ENCODE results near the gene CD59.
A peak's percentile ranks its signal among the peaks of the same experiment; 100 is the strongest.

The CD59 gene

DNA sequence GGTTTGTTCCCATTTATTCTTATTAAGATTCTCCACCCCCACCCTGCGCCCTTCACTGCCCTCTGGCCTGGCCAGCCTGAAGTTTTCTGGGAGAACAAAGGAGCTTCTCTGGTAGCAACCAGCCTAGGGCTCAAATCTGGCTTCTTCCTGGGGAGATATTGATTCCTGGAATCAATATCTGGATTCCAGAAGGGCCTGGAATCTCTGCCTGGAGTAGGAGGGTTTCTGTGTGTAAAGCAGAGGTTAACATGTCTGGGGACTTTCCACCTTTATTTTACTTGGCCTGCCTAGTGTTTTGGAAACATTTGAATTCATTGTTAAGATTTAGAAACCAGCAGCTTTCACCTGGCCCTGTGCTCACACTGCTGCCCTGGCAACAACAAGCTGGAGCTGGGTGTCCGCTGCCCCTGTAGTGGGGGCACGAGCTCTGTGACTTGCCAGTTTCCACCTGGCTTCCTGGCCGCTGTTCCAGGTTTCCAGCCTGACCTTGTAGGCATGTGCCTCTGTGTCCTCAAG is 41.1 kb downstream of the CD59 start:
- no peaks in the 10 kb centered on the region for H3K27me3 ChIP-seq (ENCODE audit: control insufficient read depth, insufficient read depth, low read length)

DNA sequence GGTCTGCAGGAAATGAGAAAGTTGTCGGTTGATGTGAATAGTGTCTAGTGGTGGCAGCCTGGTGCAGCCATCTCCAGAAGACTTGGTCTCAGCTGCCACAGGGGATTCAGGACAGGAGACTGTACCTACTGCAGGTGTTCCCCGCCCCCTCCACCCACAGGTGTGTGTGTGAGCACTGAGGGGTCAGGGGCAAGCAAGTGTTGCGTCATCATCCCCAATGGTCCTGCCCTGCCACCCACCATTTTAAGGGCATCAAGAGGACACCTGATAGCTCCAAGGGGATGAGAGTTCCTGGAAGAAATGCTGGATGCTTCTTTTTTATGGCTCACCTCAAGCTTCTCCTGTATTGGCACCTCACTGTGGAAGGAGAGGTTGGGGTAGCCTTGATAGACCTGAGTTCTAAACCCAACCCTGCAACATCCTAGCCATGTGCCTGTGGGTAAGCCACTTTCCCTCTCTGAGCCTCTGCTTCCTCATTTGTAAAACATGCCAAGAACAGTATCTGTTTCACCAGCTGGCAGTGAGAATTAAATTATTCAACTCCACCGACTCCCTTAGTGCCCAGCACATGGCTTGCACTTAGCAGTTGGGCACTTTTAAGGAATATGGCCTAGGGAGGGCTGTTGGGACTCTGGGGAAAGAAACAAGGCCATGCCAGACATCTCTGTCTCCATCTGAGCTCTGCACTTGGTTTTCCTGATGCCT is 41.7 kb downstream of the CD59 start:
- Histone ChIP-seq H3K4me3 (ENCODE audit: low read length) (no peak overlapping the region), H3K27ac (ENCODE audit: low read depth, low read length) (no peak overlapping the region), H3K36me3 (ENCODE audit: control insufficient read depth, insufficient read depth, low read length) (no peaks in the 10 kb centered on the region), H3K4me1 (ENCODE audit: control insufficient read depth, insufficient read depth, low read length) (no peaks in the 10 kb centered on the region), H3K27me3 (ENCODE audit: control insufficient read depth, insufficient read depth, low read length) (no peaks in the 10 kb centered on the region), H3K9ac (ENCODE audit: low read length) (no peak overlapping the region)

More for the DNA sequence above, 41.1 kb downstream of the CD59 start:
- H3K9ac ChIP-seq (ENCODE audit: low read length) = no peak overlapping the region
- H3K4me3 ChIP-seq (ENCODE audit: low read length) = no peak overlapping the region
- no peaks in the 10 kb centered on the region for H3K36me3 ChIP-seq (ENCODE audit: control insufficient read depth, insufficient read depth, low read length)
- H3K4me1 ChIP-seq (ENCODE audit: control insufficient read depth, insufficient read depth, low read length) = no peaks in the 10 kb centered on the region
- H3K27ac ChIP-seq (ENCODE audit: low read depth, low read length) = no peak overlapping the region

DNA sequence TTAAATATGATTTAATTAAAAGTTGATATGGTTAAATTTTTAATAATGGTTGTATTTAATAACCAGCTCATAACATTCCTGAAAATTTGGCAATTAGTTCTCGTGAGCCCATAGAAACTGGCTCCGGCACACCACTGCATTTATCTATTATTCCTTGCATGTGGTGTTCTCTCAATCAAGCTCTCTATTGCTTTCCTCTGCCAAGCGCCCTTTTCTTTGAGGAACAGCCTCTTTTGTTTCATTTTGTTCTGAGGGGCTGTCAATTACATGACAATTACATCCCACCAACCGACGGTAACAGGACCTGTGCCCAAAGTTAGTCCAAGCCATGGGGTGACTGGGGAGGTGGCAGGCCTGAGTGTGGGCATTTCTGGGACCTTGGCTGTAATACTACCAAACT is 43.7 kb downstream of the CD59 start:
- no peak overlapping the region for H3K4me3 ChIP-seq (ENCODE audit: low read length)
- no peaks in the 10 kb centered on the region for H3K27me3 ChIP-seq (ENCODE audit: control insufficient read depth, insufficient read depth, low read length)
- no peaks in the 10 kb centered on the region for H3K36me3 ChIP-seq (ENCODE audit: control insufficient read depth, insufficient read depth, low read length)
- H3K4me1 ChIP-seq (ENCODE audit: control insufficient read depth, insufficient read depth, low read length) = no peaks in the 10 kb centered on the region
- no peak overlapping the region for H3K9ac ChIP-seq (ENCODE audit: low read length)
- peak overlapping the region; percentile 51 for H3K27ac ChIP-seq (ENCODE audit: low read depth, low read length)

DNA sequence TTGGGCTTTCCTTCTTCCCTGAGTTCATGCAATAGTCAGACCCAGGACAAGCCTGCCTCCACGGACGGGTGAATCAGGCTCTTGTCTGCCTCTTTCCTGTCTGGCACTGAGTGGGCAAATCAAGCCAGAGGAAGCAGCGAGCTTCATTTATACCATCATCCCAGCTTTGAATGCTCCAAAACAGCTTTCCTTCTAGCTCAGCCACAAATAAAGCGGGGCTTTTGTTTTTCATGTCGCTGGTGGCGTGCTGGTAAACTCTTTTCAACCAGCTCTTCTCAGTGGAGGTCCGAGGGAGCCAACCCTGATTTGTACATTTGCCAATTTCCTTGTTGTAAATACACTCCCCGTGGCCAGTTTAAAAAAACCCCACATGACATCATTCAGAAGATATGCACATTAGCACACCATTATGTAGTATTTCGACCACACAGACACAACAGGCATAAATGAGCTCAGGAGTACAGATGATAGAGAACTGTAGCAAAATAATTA is 44.2 kb downstream of the CD59 start:
- peak overlapping the region; percentile 64 for H3K27ac ChIP-seq (ENCODE audit: low read depth, low read length)
- H3K4me3 ChIP-seq (ENCODE audit: low read length) = no peak overlapping the region
- no peaks in the 10 kb centered on the region for H3K36me3 ChIP-seq (ENCODE audit: control insufficient read depth, insufficient read depth, low read length)
- no peaks in the 10 kb centered on the region for H3K27me3 ChIP-seq (ENCODE audit: control insufficient read depth, insufficient read depth, low read length)
- no peak overlapping the region for H3K9ac ChIP-seq (ENCODE audit: low read length)
- H3K4me1 ChIP-seq (ENCODE audit: control insufficient read depth, insufficient read depth, low read length) = no peaks in the 10 kb centered on the region

DNA sequence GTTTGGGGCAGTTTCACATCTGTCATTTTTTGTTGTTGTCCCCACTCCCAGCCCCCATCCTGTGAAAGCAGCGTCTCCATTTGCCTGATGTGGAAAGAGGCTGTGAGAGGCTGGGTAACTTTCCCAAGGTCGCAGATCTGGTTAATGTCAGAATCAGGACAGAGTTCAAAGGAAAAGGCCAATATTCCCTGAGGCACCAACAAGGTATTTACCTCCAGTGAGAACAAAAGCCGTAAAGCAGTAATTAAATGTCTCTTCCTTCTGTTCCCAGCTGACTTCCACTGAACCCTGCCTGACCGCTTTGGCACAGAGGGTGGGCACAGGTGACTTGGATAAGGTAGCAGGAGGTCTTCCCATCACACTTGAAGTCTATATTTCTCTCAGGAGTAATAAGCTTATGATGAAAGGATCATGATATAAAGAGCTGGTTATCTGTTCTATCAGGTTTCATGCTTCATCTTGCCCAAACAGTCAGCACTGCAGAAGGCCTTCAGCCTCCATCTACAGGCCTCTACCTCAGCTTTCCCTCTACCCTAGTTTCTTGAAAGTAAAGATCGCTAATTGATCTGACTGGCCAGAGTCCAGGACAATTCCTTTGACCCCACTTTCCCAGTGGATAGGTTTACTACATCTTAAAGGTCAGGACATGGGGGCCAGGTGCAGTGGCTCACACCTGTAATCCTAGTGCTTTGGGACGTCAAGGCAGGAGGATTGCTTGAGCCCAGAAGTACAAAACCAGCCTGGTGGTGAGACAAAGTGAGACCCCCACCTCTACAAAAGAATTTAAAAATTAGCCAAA is 45.0 kb downstream of the CD59 start:
- Histone ChIP-seq H3K36me3 (ENCODE audit: control insufficient read depth, insufficient read depth, low read length) (no peaks in the 10 kb centered on the region), H3K9ac (ENCODE audit: low read length) (no peak overlapping the region), H3K4me3 (ENCODE audit: low read length) (no peak overlapping the region), H3K4me1 (ENCODE audit: control insufficient read depth, insufficient read depth, low read length) (no peaks in the 10 kb centered on the region), H3K27me3 (ENCODE audit: control insufficient read depth, insufficient read depth, low read length) (no peaks in the 10 kb centered on the region), H3K27ac (ENCODE audit: low read depth, low read length) (peak overlapping the region; percentile 64)

DNA sequence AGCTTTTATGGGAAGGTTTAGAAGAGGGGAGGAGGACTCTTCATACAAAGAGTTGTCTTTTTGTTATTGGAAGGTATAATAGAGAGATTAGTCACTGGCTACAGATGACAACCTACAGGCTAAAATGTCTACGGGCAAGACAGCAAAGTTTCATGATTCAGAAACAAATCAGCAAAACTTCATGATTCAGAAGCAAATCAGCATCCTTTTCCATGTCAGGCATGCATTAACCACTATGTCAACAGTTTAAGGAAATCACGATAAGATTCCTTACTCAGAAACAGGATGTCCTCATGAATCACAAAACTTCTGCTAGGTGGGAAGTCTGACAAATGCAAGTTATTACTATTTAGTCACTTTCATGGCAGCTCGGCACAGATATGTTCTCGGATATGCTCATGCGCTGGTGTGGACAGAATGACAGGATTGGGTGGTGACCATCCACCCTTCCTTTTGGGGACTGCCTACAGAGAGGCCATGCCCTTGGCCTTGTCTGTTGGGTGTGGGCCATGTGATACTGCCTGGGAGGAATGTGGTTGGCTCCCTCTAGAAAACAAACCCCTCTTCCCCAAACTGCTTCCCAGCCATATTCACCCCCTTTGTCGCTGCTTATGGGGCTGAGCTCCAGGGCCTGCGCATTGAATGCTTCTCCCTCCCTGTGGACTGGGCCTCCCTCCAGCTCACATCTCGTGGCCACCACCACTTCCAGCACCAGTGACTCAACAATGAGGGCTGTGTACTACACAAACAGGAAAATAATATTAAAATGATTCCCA is 45.7 kb downstream of the CD59 start:
- Histone ChIP-seq H3K9ac (ENCODE audit: low read length) (no peak overlapping the region), H3K4me1 (ENCODE audit: control insufficient read depth, insufficient read depth, low read length) (no peaks in the 10 kb centered on the region), H3K27me3 (ENCODE audit: control insufficient read depth, insufficient read depth, low read length) (no peaks in the 10 kb centered on the region), H3K4me3 (ENCODE audit: low read length) (no peak overlapping the region), H3K36me3 (ENCODE audit: control insufficient read depth, insufficient read depth, low read length) (no peaks in the 10 kb centered on the region), H3K27ac (ENCODE audit: low read depth, low read length) (no peak overlapping the region)

DNA sequence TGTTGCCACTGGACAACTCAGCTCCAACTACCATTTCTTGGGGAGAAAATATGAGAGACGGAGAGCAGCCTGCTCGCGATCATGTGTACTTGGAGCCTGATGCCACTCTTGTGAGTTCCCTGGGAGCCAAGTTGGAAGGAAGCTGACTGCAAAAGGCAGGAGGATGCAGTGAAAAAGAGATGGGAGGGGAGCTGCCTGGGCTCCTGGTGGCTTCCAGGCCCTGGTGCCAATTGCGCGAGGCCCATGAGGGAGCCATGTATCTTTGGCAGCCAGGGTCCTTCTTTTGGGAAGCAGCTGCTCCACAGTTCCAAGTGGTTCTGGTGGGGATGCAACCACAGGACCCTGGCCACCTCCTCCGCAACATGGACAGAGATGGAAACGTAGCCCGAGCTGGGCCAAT is 46.7 kb downstream of the CD59 start:
- H3K27ac ChIP-seq (ENCODE audit: low read depth, low read length) = no peak overlapping the region
- no peaks in the 10 kb centered on the region for H3K36me3 ChIP-seq (ENCODE audit: control insufficient read depth, insufficient read depth, low read length)
- H3K4me1 ChIP-seq (ENCODE audit: control insufficient read depth, insufficient read depth, low read length) = no peaks in the 10 kb centered on the region
- no peak overlapping the region for H3K9ac ChIP-seq (ENCODE audit: low read length)
- no peaks in the 10 kb centered on the region for H3K27me3 ChIP-seq (ENCODE audit: control insufficient read depth, insufficient read depth, low read length)
- H3K4me3 ChIP-seq (ENCODE audit: low read length) = no peak overlapping the region

DNA sequence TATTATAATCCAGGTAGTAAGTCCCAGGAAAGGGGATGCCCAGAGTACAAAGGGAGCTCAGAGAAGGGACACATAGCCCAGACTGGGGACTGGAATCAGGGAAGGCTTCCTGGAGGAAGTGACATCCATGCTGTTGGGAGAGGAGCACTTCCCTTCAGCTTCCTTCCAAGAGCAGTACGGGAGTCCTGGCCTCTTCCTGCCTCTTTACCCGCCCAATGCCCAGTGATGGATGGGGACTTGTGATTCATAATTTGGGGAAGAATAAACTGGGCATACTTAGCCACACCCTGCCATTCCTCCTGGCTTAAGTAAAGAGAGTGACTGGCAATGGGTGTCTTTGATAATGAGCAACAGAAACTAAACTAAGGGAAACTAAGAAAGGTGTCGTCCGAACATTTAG is 47.1 kb downstream of the CD59 start:
- Histone ChIP-seq H3K4me3 (ENCODE audit: low read length) (no peak overlapping the region), H3K27ac (ENCODE audit: low read depth, low read length) (no peak overlapping the region), H3K36me3 (ENCODE audit: control insufficient read depth, insufficient read depth, low read length) (no peaks in the 10 kb centered on the region), H3K27me3 (ENCODE audit: control insufficient read depth, insufficient read depth, low read length) (no peaks in the 10 kb centered on the region), H3K4me1 (ENCODE audit: control insufficient read depth, insufficient read depth, low read length) (no peaks in the 10 kb centered on the region), H3K9ac (ENCODE audit: low read length) (no peak overlapping the region)

DNA sequence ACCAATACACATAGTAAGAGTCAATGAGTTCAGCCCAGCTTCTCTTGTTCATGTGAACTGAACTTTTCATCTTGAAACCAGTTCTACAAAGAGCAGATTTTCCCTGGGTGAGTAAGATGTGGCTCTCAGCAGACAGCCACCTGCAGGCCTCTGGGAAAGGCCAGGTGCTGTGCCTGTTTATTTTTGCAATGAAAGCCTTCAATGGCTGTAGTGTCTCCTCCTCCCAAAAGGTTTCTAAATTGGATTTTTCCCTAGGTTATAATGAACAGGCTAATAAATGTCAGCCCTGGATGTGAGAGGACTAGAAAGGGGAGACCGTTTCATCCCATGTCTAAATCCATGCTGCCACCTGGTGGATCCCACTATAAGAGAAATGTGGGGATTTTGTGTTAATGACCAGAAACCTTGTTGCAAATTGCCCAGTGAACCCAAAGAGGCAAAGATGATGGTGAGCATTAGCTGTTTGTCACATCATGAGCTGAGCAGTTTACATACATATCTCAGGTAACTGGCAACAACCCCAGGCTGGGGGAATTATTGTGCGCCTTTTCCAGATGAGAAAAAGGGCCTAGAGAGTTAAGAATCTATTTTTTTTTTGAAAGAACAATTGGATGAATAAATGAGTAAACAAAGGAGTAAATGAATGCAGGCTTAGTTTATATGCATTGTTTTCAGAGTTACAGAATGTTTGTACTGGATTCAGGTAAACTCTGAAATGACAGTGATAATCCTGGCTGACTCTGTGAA is 48.3 kb downstream of the CD59 start:
- H3K36me3 ChIP-seq (ENCODE audit: control insufficient read depth, insufficient read depth, low read length) = no peaks in the 10 kb centered on the region
- H3K4me1 ChIP-seq (ENCODE audit: control insufficient read depth, insufficient read depth, low read length) = no peaks in the 10 kb centered on the region
- H3K27me3 ChIP-seq (ENCODE audit: control insufficient read depth, insufficient read depth, low read length) = no peaks in the 10 kb centered on the region
- no peak overlapping the region for H3K27ac ChIP-seq (ENCODE audit: low read depth, low read length)
- H3K9ac ChIP-seq (ENCODE audit: low read length) = no peak overlapping the region
- no peak overlapping the region for H3K4me3 ChIP-seq (ENCODE audit: low read length)

DNA sequence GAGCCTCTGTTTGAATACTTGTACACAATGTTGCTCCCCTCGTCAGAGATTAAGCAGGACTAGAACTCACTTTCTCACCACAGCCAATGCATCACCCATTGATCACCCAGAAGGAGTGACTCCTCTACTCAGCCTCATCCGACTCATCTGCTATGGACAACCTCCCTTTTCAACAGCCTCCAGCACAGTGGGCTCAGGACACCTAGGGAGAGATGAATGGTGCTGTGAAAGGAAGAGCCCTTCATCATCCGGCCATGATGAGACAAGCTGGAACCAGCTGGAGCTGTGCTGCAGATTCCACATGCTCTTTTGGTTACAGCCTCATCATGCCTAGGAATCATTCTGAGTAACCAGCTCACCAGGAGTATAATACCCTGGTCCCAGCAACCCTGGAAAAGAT is 51.1 kb downstream of the CD59 start:
- H3K9ac ChIP-seq (ENCODE audit: low read length) = no peak overlapping the region
- H3K27me3 ChIP-seq (ENCODE audit: control insufficient read depth, insufficient read depth, low read length) = no peaks in the 10 kb centered on the region
- no peaks in the 10 kb centered on the region for H3K4me1 ChIP-seq (ENCODE audit: control insufficient read depth, insufficient read depth, low read length)
- H3K4me3 ChIP-seq (ENCODE audit: low read length) = no peak overlapping the region
- no peak overlapping the region for H3K27ac ChIP-seq (ENCODE audit: low read depth, low read length)
- no peaks in the 10 kb centered on the region for H3K36me3 ChIP-seq (ENCODE audit: control insufficient read depth, insufficient read depth, low read length)

DNA sequence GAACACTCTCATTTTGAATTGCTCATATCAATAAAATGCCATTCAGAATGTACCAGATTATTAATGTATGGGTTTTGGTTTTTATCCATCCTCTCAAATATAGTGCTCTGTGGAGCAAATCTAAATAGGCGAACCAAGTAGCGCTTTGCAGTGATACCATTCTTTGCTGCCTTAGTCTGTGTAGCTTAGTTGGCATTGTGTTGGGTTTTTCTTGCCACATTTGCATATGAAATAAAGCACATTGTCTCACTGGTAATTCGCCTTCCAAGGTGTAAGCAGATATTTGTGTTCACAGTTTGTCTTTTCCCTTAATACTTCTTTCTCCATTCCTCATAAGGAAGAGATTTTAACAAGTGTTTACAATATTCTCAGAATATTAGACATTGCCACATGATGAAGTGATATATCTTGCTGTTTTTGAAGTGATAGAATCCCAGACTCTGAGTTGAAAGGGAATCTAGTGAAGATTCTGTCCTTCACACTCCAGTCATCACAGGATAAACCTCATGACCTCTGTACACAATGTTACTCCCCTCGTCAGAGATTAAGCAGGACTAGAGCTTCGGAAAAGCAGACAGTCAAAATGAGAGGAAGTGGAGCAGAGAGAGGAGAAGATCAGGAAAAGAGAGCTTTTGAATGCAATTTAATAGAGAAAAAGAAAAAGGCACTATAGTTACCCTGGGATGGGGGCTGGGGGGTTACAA is 52.1 kb downstream of the CD59 start:
- Histone ChIP-seq H3K4me3 (ENCODE audit: low read length) (no peak overlapping the region), H3K27ac (ENCODE audit: low read depth, low read length) (no peak overlapping the region), H3K36me3 (ENCODE audit: control insufficient read depth, insufficient read depth, low read length) (no peaks in the 10 kb centered on the region), H3K9ac (ENCODE audit: low read length) (no peak overlapping the region), H3K4me1 (ENCODE audit: control insufficient read depth, insufficient read depth, low read length) (no peaks in the 10 kb centered on the region), H3K27me3 (ENCODE audit: control insufficient read depth, insufficient read depth, low read length) (no peaks in the 10 kb centered on the region)

Data from rectal smooth muscle tissue (tissue), 1 donor.